Stimulated activated CD8-positive, alpha-beta memory T cell treated with anti-CD3 and anti-CD28 coated beads, Interleukin-15, amount 100 ng/mL, for 48 hours (primary cell): ENCODE measurements around the gene HACD4.
"Not testable (repeated sequence)": the region's sequence is repeated elsewhere in the genome, so short reads cannot be mapped to it uniquely, and the experiment has no call there.

Experiments
- DNase-seq, 2 donors: peaks; one replicate each; pipeline ENCODE4 v3.0.0-alpha.2; 2020; ENCODE audit warnings: low read depth in 2 of 2

Gene HACD4

DNA sequence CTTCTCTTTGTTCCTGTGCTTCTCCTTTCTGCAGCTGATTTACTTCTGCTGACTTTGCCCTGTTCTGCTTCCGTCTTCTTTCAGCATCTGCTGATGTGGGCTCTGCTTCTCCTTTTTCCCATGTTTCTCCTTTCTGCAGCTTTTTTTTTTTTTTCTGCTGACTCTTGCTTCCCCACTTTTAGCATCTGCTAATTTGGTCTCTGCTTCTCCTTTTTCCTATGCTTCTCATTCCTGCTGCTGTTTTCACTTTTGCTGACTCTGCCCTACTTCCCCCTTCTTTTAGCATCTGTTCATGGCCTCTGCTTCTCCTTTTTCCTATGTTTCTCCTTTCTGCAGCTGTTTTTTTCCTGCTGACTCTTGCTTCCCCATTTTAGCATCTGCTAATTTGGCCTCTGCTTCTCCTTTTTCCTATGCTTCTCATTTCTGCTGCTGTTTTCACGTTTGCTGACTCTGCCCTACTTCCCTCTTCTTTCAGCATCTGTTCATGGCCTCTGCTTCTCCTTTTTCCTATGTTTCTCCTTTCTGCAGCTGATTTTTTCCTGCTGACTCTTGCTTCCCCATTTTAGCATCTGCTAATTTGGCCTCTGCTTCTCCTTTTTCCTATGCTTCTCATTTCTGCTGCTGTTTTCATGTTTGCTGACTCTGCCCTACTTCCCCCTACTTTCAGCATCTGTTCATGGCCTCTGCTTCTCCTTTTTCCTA, 58.0 kb downstream of the HACD4 start:
- DNase-seq, result not testable (repeated sequence)

- no peak for DNase-seq
These were observed 58.8 kb downstream of the HACD4 start for GRCh38 chr9:20972684-20973083.

GRCh38 chr9:20962536-20963225, 68.8 kb downstream of the HACD4 start:
- no peak for DNase-seq

- no peak for DNase-seq
These were observed 80.7 kb downstream of the HACD4 start for GRCh38 chr9:20950707-20951106.
